HG03442 (cell line): Measurements from ENCODE around the gene MKX.
A peak's percentile ranks its signal among the peaks of the same experiment; 100 is the strongest.

Experiments
- ATAC-seq: cut with Tn5 transposase; IDR thresholded peaks from one replicate; pipeline ENCODE4 v1.9.1; 2021; ENCODE audit warnings: mild to moderate bottlenecking, moderate library complexity; ENCODE audit not compliant: unreplicated experiment

Gene MKX

DNA sequence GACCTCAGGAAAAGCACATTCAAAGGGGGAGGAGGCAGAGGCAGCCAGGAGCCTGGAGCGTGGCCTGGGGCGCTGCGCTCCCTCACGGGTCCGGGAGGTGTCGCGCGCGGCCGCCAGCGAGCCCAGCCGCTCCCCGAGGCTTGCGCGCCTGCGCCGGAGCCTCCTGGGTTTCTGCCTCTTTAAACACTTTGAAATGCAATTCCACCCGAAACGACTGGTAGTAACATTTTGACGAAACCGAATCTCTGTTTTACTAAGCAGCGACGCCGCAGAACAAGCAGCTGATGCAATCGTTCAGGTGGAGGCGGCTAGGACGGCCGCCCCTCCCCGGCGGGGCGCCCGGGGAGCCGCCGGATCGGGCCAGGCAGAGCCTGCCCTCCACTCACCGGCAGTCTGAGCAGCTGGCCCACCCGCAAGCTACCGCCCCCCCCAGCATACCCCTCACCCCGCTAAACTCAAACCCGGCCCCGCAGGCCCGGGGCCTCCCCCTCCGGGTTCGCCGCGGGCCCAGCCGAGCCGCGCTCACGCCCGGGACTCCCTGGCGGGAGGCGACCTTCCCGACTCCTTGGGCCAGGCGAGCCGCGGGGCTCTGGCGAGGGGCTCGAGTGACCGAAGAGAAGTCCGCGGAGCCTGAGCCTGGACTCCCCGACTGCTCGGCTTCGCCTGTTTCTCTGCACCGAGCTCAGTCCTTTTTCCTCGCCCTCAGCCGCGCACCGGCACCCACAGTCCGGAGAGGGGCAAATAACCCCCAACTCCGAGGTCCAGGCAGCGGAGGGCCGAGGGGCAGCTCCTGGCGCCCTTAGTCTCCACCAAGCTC lies 3.2 kb downstream of the MKX start:
- ATAC-seq, result peak; percentile 97

DNA sequence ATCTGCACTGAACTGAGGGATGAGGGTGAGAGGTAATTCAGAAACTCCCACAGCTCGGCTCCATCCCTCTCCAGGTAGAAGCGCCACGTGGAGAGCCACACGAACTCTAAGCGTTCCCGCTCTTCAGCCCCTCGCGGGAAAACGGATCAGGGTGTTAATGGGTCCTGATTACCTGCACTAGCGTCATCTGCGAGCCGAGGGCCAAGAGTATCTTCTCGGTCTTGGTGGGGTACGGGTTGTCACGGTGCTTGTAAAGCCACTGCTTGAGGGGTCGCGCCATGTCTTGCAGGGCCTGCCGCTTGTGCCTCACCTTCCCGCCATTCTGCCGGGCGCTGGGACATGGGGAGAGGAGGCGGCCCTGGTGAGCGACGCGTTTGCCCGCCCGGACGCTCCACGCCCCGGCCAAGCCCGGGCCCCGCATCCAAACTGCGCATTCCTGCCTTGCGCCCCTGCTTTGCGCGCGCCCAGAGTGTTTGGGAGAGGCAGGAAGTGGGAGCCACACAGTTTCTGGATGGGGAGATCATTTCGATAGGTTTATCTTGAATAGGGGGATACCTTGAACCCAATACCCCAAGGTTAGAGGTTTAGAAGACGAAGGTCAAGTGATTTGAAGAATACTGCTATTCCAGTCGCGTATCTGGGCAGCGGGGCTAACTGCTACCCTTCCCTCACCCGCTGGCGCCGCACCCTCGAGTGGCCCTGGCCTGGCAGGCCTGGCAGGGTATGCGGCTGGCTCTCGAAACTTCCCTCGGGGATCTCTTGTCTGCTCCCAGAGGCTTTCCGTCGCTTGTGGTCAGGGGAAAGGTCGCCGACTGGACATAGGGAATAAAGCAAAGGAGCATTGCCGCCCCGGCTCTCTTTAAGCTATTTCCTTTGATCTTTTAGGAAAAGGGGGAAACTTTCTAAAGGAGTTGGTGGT lies 4.2 kb downstream of the MKX start:
- ATAC-seq, result no peak

DNA sequence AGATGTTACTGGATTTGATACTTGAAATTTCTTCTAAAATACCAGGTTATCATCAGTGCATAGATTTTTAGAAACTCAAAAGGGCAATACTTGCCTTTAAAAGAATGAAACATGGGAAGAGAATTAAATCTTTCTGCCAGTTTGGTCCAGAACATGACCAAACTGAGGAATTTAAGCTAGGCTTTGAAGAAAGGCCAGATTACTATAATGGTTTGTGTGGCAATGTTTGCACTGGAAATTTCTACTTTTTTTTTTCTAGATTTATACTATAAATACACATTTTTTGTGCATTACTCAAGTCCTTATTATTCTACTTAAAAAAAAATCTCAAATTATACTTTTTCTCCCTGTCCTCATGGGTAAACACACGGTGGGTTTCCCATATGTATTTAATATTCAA lies 9.2 kb downstream of the MKX start:
- ATAC-seq, result no peak

DNA sequence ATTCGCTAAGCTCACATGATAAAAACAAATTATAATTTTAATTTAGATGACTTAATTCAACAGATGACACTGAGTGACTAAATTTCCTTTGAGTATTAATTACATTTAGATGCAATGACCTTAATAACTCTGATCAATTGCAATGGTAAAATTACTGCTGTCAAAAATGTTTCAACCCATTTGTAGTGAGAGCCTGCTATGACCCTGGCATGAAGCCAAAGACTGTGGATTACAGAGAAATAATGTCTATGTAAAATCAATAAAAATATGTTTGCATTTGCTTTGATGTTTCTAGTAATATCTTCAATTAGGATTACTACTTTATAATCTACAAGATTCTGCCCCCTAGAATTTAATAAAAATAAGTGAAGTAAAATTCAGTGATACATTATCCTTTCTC lies 15.6 kb downstream of the MKX start:
- ATAC-seq, result no peak

DNA sequence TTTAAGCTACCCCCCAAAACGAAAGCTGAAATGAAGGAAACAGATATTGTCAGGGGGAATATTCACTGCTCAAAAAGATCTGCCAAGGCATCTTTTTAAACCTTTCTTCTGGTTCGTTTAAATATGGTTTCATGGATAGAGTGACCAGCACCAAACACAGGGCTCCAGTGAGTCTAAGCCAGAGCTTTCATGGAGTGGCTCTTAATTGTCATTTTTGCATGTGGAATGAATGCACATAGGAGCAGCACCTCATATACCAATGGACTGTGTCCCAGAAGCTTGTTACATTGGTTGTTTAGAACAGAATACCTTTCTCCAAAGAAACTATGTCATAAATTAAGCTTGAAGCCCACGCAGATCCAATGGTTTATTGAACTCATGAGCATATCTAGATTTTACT lies 17.3 kb downstream of the MKX start:
- no peak for ATAC-seq

DNA sequence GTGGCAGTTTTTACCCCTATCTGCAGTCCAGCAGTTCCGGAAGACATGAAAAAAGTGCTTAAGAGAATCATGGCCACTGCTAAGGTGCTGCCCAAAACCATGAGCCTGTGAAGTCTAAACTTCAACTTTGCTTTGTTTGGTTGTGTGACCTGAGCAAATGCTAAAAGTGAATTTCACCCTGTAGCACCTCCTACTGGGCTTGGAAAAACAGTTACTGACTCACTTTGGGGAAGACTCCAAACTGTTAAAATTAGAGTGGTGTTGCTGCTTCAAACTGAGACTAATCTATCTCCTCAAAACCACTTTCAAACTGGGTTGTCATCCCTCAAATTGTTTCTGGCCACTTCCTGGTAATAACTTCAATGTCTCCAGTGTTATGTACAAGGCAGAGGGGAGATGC lies 21.3 kb downstream of the MKX start:
- ATAC-seq, result no peak

DNA sequence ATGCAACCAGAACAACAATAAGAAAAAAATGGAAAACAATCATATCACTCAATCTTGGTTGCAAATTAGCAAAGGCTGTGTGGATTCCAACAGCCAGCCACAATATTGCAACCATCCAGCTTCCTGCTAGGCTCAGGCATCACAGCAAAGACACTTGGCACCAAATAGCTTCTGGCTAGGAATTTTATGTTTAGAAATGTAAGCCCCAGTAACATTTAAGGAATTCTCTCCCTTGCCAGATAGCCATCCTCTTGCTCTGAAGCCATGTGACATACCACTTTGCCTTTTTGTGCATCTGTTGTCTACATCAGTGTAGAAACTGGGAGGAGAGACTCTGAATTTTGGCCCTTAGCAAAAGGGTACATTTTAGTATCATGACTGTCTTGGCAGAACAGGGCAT lies 22.2 kb downstream of the MKX start:
- ATAC-seq, result no peak

DNA sequence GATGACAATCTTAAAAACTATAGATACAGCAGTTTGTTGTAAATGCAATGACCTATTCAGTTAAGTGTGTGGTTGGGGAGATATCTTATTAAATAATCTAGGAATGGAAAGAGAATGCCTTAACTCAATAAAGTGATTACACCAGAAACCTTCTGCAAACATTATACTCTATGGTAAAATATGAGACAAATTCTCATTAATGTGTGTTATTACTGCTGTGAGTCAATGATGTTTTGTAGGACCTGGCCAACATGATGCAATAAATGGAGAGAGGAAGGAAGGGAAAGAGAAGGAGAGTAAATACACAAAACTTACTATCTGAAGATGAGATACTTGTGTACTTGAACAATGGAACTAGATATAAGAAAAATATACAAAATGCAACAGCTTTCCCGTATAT lies 25.1 kb downstream of the MKX start:
- no peak for ATAC-seq

DNA sequence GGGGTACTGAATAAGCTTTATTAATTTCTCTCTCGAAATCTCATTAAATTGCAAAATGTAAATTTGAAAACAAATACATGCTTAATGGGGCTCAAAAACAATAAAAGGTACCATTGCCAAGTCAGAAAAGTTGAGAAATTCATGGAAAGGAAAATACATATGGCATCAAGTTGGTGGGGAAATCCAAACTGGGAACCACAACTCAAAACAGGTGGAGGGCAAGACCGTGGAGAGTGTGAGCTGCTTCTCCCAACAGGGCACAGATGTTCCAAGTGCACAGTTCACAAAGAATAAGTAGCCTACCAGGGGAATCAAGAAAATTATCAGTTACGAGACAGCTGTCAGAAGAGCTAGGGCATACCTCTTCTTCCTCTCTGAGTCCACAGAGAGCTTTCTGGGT lies 26.6 kb downstream of the MKX start:
- no peak for ATAC-seq

DNA sequence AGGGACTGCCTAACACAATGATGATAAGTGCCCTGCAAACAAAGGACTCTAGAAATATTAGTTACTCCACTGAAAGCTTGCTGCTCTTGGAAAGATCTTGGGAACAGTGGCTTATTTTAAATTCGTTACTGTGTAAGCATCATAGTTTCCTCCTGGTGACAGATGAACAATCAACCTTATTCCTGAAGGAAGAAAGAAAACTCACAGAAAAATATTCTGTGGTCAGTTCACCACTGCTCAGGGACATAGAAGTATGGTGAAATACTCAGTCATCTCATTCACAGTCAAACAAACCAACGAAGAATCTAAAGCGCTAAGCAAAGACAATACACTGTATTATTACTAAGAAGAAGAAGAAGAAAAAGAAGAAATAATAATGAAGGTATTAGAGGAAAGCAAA lies 27.8 kb downstream of the MKX start:
- ATAC-seq, result no peak

DNA sequence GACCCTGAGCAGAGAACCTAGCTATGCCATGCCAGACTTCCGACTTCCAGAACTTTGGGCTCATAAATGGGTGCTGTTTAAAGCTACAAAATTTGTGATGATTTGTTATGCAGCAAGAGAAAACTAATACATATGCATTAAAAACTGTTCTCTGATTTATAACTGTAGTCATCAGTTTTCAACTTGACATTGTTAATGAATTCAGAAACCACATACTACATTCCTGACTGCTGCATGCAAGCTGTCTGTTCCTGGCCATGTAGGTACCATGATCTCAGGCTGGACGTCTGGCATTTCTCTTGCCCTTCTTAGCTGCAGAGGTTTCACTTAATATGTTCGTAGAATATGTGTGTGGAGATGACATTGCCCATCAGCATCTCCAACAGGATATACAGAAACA lies 28.4 kb downstream of the MKX start:
- ATAC-seq, result no peak

DNA sequence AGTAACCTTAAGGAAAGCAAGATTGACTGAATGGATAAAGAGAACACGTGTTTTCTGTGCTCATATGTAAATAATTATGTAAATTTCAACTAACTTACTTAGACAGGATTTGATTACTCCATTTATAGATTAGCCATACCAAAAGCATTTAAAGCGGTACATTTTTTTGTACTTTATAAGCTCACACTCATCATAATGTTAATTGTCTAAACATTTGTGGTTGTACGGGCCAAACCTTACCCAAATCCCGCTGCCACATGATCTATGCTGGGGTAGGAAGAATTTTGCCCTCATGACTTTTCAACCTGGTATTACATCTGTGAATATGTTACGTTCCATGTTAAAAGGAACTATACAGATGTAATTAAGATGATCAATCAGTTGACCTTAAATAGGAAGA lies 29.1 kb downstream of the MKX start:
- no peak for ATAC-seq

DNA sequence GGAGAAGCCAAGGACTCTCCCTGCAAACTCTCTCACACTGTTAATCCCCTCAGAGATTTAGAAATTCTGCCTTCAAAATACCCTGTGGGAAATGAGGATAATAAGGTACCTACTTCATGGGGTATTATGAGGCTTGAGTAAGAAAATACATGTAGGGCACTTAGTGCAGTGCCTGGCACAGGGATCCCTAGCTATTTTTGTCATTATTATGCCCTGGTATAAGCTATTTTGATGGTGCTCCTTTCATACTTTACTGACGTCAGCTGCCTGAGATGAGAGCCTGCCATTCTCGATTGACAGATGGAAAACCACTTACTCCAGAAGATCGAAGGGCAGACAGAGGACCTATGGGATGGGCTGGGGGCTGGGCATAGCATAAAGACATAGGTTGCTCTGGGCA lies 30.1 kb downstream of the MKX start:
- no peak for ATAC-seq

DNA sequence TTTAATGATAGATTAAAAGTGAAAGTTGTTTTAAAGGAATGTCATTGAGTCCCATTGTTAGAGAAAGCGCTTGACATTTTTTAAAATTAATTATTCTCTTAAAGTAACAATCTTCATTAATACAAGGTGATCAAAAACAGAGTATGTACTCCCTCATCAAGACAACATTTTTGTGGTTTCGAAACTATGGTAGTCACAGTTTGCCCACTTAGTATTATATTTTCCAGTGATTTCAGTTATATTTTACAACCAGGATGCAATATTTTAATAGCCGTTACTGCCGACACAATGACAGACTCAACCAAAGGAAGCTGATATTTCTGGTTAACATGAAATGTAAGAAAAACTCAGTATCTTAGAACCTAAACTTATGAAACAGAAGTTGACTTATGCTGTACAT lies 31.3 kb downstream of the MKX start:
- ATAC-seq, result no peak

DNA sequence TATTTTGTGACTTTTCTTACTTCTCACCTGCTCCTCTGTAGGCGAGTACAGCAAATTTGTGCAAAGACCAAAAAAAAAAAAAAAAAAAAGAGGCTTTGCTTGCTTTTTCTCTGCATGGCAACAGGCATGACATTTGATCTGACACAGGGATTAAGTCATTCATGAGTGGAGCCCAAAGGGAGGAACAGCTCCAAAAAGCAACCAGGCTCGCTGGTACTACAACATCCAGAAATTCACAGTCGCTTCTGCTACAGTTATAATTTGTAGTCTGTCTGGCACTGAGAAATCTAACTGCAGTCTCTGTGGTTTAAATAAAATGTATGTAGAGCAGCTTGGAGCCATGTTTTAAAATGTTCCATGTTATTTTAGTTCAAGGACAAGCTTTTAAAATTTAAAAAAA lies 31.7 kb downstream of the MKX start:
- ATAC-seq, result no peak

DNA sequence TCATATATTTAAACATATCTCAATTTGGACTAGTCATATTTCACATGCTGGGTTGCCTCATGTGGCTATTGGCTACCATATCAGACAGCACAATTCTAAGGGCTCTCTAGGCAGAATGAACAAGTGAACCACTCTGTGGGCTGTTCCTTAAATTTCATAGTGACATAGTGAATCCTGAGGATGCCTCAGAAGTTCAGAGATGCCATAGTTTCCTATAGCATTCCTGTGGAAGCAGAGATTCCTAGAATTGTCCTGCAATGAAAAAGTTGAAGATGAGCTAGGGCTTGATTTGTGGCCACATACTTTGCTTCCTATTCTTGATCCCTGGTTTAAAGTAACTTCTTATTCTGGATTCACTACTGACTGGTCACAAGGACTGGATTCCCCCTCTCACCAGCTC lies 35.6 kb downstream of the MKX start:
- ATAC-seq, result no peak

DNA sequence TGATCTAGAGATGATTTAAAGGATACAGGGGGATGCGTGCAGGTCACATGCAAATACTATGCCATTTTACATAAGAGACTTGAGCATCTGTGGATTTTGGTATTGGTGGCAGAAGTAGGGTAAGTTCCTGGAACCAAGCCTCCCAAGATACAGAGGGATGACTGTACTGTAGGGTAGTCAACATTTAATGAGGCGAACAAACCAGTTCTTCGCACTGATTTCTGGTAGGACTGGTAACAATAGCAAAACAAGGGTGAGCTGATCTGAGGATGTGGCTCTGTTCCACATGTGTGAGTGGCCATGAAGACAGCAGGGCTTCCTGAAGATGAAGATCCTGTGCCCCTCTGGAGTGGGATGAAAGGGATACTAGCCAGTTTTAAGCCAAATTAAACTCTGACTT lies 36.3 kb downstream of the MKX start:
- no peak for ATAC-seq

DNA sequence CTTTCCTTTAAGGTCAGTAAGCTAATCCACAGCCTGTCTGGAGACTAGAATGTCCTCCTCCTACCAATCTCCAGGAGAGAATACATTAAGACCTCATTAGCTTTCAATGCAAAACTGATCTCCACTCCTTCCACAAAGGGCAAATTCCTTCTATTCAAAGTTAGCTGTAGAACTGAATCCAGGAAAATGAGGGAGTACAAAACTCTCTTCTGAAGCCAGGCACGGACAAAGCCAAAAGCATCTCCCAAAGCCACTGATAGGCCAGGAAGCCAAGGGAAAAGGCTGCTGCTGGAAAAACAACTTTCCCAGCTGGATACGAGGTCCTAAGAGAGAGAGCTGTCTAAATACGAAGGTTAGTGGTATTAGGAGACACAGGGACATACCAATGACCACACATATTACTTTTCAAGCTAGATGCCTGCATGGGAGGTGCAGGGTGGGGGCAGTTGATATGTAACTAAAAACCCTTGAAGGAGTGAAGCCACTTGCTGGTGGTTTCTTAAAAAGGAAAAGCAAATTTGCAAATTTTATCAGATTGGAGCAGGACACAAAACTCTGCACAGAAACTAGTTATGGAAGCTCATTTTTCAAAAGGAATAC lies 43.6 kb downstream of the MKX start:
- no peak for ATAC-seq

DNA sequence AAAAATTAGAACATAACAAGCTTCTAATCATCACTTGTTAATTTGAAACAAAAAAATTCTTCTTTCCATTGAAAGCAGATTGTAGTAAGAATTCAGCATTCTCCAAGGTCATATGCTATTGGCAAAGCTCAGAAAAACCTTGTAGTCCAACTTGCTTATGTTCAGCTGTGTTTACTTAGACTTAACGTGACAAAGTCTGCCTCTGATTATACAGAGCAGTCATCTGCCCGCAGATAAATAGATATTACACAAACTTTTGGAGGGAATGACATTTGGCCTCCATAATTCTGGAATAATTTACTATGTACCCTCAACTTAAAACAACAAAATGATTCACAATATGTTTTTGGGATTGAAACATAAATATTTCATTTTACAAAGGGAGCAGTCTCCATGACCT lies 45.8 kb downstream of the MKX start:
- no peak for ATAC-seq

DNA sequence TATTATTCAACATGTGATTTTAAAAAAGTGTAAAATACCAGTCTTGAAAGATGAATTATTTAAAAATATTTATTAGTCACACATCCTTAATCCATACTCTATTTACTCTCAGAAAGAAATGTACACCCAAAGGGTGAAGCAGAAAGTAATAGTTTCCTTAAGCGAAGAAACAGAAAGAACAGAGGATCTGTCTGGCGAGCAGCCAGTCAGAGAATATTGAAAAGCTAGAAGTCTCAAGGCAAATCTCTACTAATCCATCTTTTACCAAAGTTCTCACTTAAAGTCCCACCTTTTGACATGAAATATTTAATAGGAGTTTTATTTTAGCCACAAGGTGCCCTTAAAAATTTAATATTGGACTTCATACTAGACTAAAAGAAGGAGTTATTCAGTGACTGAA lies 46.7 kb downstream of the MKX start:
- no peak for ATAC-seq

DNA sequence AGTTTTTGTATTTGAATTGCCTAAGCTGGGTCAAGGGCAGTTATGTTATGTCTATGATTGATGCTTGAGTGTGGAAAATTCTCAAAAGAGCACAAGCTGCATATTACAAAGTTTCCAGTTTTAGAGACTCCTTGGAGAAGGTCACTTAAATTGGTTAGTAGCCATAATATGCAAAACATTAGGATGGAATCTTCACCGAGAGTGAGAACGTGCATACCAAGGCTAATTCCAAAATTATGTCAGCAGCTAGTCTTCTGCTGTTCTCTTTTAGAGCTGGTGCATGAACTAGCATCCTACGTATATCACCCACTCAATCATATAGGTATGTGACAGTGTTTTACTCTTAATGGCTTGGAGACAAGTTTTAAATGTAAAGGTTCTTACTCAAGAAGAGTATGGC lies 49.2 kb downstream of the MKX start:
- no peak for ATAC-seq

DNA sequence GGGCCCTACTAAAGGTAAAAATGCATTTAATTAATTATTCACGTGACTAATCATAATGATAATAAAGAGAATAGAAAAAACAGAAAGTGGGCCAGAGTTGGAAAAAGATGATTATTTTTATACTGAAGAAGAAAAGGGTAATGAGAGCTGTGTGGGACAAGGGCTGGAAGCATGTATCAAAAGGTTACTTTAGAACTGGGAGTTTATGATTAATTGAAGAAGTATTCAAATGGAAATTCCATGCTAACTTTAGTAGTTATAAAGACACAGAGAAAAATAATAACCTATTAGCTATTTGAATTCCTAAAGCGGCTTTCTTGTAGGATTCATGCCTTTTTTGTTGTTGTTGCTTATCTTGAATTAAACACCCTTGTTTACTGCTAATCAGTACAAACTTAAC lies 49.9 kb downstream of the MKX start:
- ATAC-seq, result no peak
